K562 (cell line): ENCODE measurements around the gene CERS2. TPM values are rescaled to one million over a fixed set of nuclear protein-coding genes. Genes with fewer than 3 reads are reported as not detected.

Experiments used
- CTBP1 ChIP-seq: fragments of 450-650 bp; IDR thresholded peaks from 2 replicates; pipeline ENCODE4 v1.6.1; 2016; ENCODE audit warnings: borderline replicate concordance
- DPF2 ChIP-seq: fragments of 450-650 bp; IDR thresholded peaks from 2 replicates; pipeline ENCODE4 v1.6.1; 2016
- KLF10 ChIP-seq: fragments of 250-450 bp; sonication (Bioruptor Pico); IDR thresholded peaks from 2 replicates; pipeline ENCODE4 v1.6.1; 2021; ENCODE audit warnings: matching md5 sums
- MCM3 ChIP-seq: fragments of 450-650 bp; IDR thresholded peaks from 2 replicates; pipeline ENCODE4 v1.6.1; 2016
- MEF2A ChIP-seq: IDR thresholded peaks from 2 replicates; pipeline ENCODE4 v1.6.1; 2011; ENCODE audit warnings: low read depth, mild to moderate bottlenecking, low read length, moderate library complexity; ENCODE audit not compliant: control insufficient read depth
- PCBP2 ChIP-seq: fragments of 200-400 bp; formaldehyde crosslinking; IDR thresholded peaks from 2 replicates; pipeline ENCODE4 v1.6.1; 2018; ENCODE audit warnings: low read length, low read depth, mild to moderate bottlenecking, moderate library complexity; ENCODE audit not compliant: poor library complexity, severe bottlenecking
- RCOR1 ChIP-seq, 2 experiments: IDR thresholded peaks; 2 replicates each; pipeline ENCODE4 v1.6.1; 2012; ENCODE audit warnings: low read depth in 2 of 2, low read length in 2 of 2, borderline replicate concordance in 1 of 2, improper control_type of control experiment in 1 of 2
- RHOXF2B ChIP-seq: fragments of 250-450 bp; sonication (Bioruptor Pico); conservative IDR thresholded peaks from 2 replicates; pipeline ENCODE4 v1.5.1; 2021
- polyA plus RNA-seq, 8 experiments: library from polyadenylated mRNA; depleted of rRNA in 4 of 8; stranded (reverse) in 5 of 8; unstranded in 3 of 8; fragments of >200 nt; fragmentation: Nextera tagmentation in 2 of 8; fragmentation: Illumina TruSeq in 1 of 8; extraction: Ambion mirVana in 2 of 8; extraction: Trizol in 1 of 8; gene quantifications; 2 replicates each; pipeline versions ENCODE4 v1.2.1 to v1.2.3, GENCODE V29; 2011 to 2014; ENCODE audit warnings: inconsistent platforms in 1 of 8, missing spikeins in 1 of 8
- total RNA-seq, 7 experiments: library from RNA; depleted of rRNA in 6 of 7; stranded (reverse); fragments of >200 nt in 6 of 7; fragmentation: Illumina TruSeq in 2 of 7; extraction: Trizol in 2 of 7; gene quantifications; 2 replicates each; pipeline versions ENCODE4 v1.2.1 to v1.2.3, GENCODE V29; 2011 to 2021; ENCODE audit warnings: low replicate concordance in 1 of 7
- TF ChIP-seq, protein P1 (sequence below), 2 experiments: fragments of 450-650 bp; formaldehyde crosslinking in 1 of 2; IDR thresholded peaks; 2 replicates each; pipeline versions ENCODE4 v1.4.0 to v1.6.1; 2014 to 2020; ENCODE audit warnings: mild to moderate bottlenecking in 2 of 2, borderline replicate concordance in 1 of 2, low read depth in 1 of 2
- TF ChIP-seq, protein P2 (sequence below): fragments of 450-650 bp; formaldehyde crosslinking; IDR thresholded peaks from 2 replicates; pipeline ENCODE4 v1.4.0; 2020; ENCODE audit warnings: mild to moderate bottlenecking, moderate library complexity
- TF ChIP-seq, protein P3 (sequence below): IDR thresholded peaks from 2 replicates; pipeline ENCODE4 v1.6.1; 2011; ENCODE audit warnings: borderline replicate concordance, low read depth, mild to moderate bottlenecking, moderate library complexity, low read length; ENCODE audit not compliant: insufficient read depth, poor library complexity, severe bottlenecking
- TF ChIP-seq, protein P4 (sequence below): fragments of 450-650 bp; IDR thresholded peaks from 2 replicates; pipeline ENCODE4 v1.6.1; 2016
- TF ChIP-seq, protein P5 (sequence below), 2 experiments: IDR thresholded peaks; 2 replicates each; pipeline ENCODE4 v1.6.1; 2011; ENCODE audit warnings: borderline replicate concordance in 1 of 2, control low read depth in 1 of 2, low read depth in 1 of 2, low read length in 1 of 2, mild to moderate bottlenecking in 1 of 2, mixed read lengths in 1 of 2, moderate library complexity in 1 of 2; ENCODE audit not compliant: insufficient read depth in 1 of 2, insufficient read length in 1 of 2, poor library complexity in 1 of 2, severe bottlenecking in 1 of 2; ENCODE audit errors: extremely low read depth in 1 of 2

Gene CERS2
- total and polyA plus RNA-seq, 9 of the 15 experiments (the other 6 are each of a cell fraction or from before 2014, with no cell fraction given), result 23.4 to 295 (median 132) TPM

DNA sequence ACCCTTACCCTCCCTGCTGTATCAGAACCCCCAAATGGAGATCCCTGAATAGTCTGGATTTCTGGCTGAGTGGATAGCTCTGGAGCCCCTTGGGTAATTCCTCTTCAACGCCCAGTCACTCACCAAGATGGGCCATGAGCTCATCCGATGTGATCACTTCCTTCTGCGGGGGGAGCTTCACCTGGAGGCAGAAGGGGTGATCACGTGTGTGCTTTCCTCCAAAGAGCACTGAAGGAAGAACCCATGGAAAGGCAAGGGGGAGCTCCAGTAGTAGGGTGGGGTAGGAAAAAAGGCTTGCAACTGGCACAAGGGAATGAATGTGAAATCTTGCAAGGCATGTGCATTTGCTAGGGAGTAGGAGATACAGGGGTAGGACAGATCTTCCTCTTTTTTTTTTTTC is 27.0 kb upstream of the CERS2 start (continued):
- TF ChIP-seq, protein P1, sequence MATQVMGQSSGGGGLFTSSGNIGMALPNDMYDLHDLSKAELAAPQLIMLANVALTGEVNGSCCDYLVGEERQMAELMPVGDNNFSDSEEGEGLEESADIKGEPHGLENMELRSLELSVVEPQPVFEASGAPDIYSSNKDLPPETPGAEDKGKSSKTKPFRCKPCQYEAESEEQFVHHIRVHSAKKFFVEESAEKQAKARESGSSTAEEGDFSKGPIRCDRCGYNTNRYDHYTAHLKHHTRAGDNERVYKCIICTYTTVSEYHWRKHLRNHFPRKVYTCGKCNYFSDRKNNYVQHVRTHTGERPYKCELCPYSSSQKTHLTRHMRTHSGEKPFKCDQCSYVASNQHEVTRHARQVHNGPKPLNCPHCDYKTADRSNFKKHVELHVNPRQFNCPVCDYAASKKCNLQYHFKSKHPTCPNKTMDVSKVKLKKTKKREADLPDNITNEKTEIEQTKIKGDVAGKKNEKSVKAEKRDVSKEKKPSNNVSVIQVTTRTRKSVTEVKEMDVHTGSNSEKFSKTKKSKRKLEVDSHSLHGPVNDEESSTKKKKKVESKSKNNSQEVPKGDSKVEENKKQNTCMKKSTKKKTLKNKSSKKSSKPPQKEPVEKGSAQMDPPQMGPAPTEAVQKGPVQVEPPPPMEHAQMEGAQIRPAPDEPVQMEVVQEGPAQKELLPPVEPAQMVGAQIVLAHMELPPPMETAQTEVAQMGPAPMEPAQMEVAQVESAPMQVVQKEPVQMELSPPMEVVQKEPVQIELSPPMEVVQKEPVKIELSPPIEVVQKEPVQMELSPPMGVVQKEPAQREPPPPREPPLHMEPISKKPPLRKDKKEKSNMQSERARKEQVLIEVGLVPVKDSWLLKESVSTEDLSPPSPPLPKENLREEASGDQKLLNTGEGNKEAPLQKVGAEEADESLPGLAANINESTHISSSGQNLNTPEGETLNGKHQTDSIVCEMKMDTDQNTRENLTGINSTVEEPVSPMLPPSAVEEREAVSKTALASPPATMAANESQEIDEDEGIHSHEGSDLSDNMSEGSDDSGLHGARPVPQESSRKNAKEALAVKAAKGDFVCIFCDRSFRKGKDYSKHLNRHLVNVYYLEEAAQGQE (IDR thresholded peaks at IDR 0.05; ENCODE audit: borderline replicate concordance), result peak; percentile 39
- TF ChIP-seq, protein P1 (CRISPR knock-in tag; IDR thresholded peaks at IDR 0.05; ENCODE audit: low read depth), result no peak
- TF ChIP-seq CTBP1 (peak; percentile 60; the same call in 1 of the 2 replicates), DPF2 (peak; percentile 76), KLF10 (CRISPR knock-in tag) (no peak), MEF2A (peak; percentile 90), MCM3 (no peak), PCBP2 (no peak), RHOXF2B (CRISPR knock-in tag) (0 out of 2 replicates have a peak, but pooled peaks have one; percentile 42), RCOR1 (IDR thresholded peaks at IDR 0.05; ENCODE audit: borderline replicate concordance in 1 of 2, low read depth in 2 of 2, low read length in 2 of 2) (peak in 1 of 2 experiments; percentile 26; a peak in 1 of 4 replicates)
- TF ChIP-seq, protein P2, sequence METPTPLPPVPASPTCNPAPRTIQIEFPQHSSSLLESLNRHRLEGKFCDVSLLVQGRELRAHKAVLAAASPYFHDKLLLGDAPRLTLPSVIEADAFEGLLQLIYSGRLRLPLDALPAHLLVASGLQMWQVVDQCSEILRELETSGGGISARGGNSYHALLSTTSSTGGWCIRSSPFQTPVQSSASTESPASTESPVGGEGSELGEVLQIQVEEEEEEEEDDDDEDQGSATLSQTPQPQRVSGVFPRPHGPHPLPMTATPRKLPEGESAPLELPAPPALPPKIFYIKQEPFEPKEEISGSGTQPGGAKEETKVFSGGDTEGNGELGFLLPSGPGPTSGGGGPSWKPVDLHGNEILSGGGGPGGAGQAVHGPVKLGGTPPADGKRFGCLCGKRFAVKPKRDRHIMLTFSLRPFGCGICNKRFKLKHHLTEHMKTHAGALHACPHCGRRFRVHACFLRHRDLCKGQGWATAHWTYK (CRISPR knock-in tag), result no peak
- TF ChIP-seq, protein P3, sequence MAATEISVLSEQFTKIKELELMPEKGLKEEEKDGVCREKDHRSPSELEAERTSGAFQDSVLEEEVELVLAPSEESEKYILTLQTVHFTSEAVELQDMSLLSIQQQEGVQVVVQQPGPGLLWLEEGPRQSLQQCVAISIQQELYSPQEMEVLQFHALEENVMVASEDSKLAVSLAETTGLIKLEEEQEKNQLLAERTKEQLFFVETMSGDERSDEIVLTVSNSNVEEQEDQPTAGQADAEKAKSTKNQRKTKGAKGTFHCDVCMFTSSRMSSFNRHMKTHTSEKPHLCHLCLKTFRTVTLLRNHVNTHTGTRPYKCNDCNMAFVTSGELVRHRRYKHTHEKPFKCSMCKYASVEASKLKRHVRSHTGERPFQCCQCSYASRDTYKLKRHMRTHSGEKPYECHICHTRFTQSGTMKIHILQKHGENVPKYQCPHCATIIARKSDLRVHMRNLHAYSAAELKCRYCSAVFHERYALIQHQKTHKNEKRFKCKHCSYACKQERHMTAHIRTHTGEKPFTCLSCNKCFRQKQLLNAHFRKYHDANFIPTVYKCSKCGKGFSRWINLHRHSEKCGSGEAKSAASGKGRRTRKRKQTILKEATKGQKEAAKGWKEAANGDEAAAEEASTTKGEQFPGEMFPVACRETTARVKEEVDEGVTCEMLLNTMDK, result no peak
- TF ChIP-seq, protein P4, sequence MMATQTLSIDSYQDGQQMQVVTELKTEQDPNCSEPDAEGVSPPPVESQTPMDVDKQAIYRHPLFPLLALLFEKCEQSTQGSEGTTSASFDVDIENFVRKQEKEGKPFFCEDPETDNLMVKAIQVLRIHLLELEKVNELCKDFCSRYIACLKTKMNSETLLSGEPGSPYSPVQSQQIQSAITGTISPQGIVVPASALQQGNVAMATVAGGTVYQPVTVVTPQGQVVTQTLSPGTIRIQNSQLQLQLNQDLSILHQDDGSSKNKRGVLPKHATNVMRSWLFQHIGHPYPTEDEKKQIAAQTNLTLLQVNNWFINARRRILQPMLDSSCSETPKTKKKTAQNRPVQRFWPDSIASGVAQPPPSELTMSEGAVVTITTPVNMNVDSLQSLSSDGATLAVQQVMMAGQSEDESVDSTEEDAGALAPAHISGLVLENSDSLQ, result peak; percentile 70
- TF ChIP-seq, protein P5, sequence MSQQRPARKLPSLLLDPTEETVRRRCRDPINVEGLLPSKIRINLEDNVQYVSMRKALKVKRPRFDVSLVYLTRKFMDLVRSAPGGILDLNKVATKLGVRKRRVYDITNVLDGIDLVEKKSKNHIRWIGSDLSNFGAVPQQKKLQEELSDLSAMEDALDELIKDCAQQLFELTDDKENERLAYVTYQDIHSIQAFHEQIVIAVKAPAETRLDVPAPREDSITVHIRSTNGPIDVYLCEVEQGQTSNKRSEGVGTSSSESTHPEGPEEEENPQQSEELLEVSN (IDR thresholded peaks at IDR 0.05; ENCODE audit: borderline replicate concordance in 1 of 2, extremely low read depth in 1 of 2, insufficient read depth in 1 of 2, insufficient read length in 1 of 2, low read depth in 1 of 2, low read length in 1 of 2, poor library complexity in 1 of 2, severe bottlenecking in 1 of 2), result no peak
